MM.1S (cell line): Measurements from ENCODE around the gene PAX9.

Source experiments
- DNase-seq: peaks from one replicate; pipeline ENCODE4 v3.0.0-alpha.2; 2015
- H2AFZ ChIP-seq: fragments of 300-600 bp; sonication (generic); 2 replicates; pipeline ENCODE4 v1.6.0; 2016; ENCODE audit warnings: antibody characterized with exemption, low read length
- H3F3A ChIP-seq: fragments of 300-600 bp; sonication (generic); 2 replicates; pipeline ENCODE4 v1.6.1; 2016; ENCODE audit warnings: mild to moderate bottlenecking, antibody characterized with exemption, low read length, moderate library complexity, mixed read lengths; ENCODE audit not compliant: insufficient read depth
- H3K27ac ChIP-seq: fragments of 300-600 bp; sonication (generic); 2 replicates; pipeline ENCODE4 v1.5.1; 2016; ENCODE audit warnings: mild to moderate bottlenecking, low read length
- H3K27me3 ChIP-seq: fragments of 300-600 bp; sonication (generic); replicated peaks from 2 replicates; pipeline ENCODE4 v1.6.0; 2016; ENCODE audit warnings: low read length; ENCODE audit not compliant: insufficient read depth
- H3K36me3 ChIP-seq: fragments of 300-600 bp; sonication (generic); replicated peaks from 2 replicates; pipeline ENCODE4 v1.6.1; 2016; ENCODE audit warnings: mild to moderate bottlenecking, low read length, mixed read lengths; ENCODE audit not compliant: insufficient read depth
- H3K4me1 ChIP-seq: fragments of 300-600 bp; sonication (generic); 2 replicates; pipeline ENCODE4 v1.6.1; 2016; ENCODE audit warnings: low read length, mixed read lengths
- H3K4me2 ChIP-seq: fragments of 300-600 bp; sonication (generic); 2 replicates; pipeline ENCODE4 v1.6.0; 2016; ENCODE audit warnings: low read depth, low read length
- H3K4me3 ChIP-seq: fragments of 300-600 bp; sonication (generic); 2 replicates; pipeline ENCODE4 v1.5.1; 2016; ENCODE audit warnings: low read length, mixed read lengths
- H3K79me2 ChIP-seq: fragments of 300-600 bp; sonication (generic); 2 replicates; pipeline ENCODE4 v1.6.1; 2016; ENCODE audit warnings: mixed run types, low read length, mixed read lengths
- H3K9ac ChIP-seq: fragments of 300-600 bp; sonication (generic); 2 replicates; pipeline ENCODE4 v1.6.1; 2016; ENCODE audit warnings: low read length, mixed read lengths
- H3K9me2 ChIP-seq: fragments of 300-600 bp; sonication (generic); replicated peaks from 2 replicates; pipeline ENCODE4 v1.6.1; 2016; ENCODE audit warnings: mild to moderate bottlenecking, low read length, mixed read lengths; ENCODE audit not compliant: insufficient read depth
- H3K9me3 ChIP-seq: fragments of 300-600 bp; sonication (generic); replicated peaks from 2 replicates; pipeline ENCODE4 v1.6.1; 2016; ENCODE audit warnings: mild to moderate bottlenecking, low read length, mixed read lengths; ENCODE audit not compliant: insufficient read depth
- H4K20me1 ChIP-seq: fragments of 300-600 bp; sonication (generic); 2 replicates; pipeline ENCODE4 v1.6.1; 2016; ENCODE audit warnings: mild to moderate bottlenecking, low read length, moderate library complexity, mixed read lengths; ENCODE audit not compliant: insufficient read depth
- CTCF ChIP-seq: fragments of 300-600 bp; sonication (generic); IDR thresholded peaks from 2 replicates; pipeline ENCODE4 v1.5.1; 2016; ENCODE audit warnings: antibody characterized with exemption, low read length, mixed read lengths
- EZH2 ChIP-seq: fragments of 300-600 bp; sonication (generic); optimal IDR thresholded peaks from 2 replicates; pipeline ENCODE3; 2017; ENCODE audit warnings: low read depth, mild to moderate bottlenecking, antibody characterized with exemption, low read length, mixed read lengths
- EZH2phosphoT487 ChIP-seq: fragments of 300-600 bp; sonication (generic); IDR thresholded peaks from 2 replicates; pipeline ENCODE4 v1.6.1; 2018; ENCODE audit warnings: antibody characterized with exemption, low read length

The PAX9 gene

GRCh38 chr14:36671149-36671548 is 9.5 kb downstream of the PAX9 start:
- Histone ChIP-seq H4K20me1 (no peaks in the 10 kb centered on the region), H3K9me2 (no peaks in the 10 kb centered on the region), H3F3A (no peaks in the 10 kb centered on the region), H3K4me3 (no peak overlapping the region), H3K4me1 (no peaks in the 10 kb centered on the region), H3K27ac (no peak overlapping the region), H3K36me3 (no peaks in the 10 kb centered on the region), H3K9ac (no peak overlapping the region), H3K79me2 (no peaks in the 10 kb centered on the region), H3K4me2 (no peak overlapping the region), H3K9me3 (no peaks in the 10 kb centered on the region), H3K27me3 (no peaks in the 10 kb centered on the region), H2AFZ (no peak overlapping the region)
- no peak for DNase-seq
- TF ChIP-seq EZH2: no peak
- no peak for TF ChIP-seq EZH2phosphoT487
- no peak for TF ChIP-seq CTCF

GRCh38 chr14:36672095-36672494 is 10.4 kb downstream of the PAX9 start:
- Histone ChIP-seq H3K9ac (no peak overlapping the region), H3K4me3 (no peak overlapping the region), H3K4me1 (no peaks in the 10 kb centered on the region), H3K79me2 (no peaks in the 10 kb centered on the region), H3K27ac (no peak overlapping the region), H3K36me3 (no peaks in the 10 kb centered on the region), H2AFZ (no peak overlapping the region), H3K27me3 (no peaks in the 10 kb centered on the region), H3F3A (no peaks in the 10 kb centered on the region), H3K4me2 (no peak overlapping the region), H3K9me2 (no peaks in the 10 kb centered on the region), H3K9me3 (no peaks in the 10 kb centered on the region), H4K20me1 (no peaks in the 10 kb centered on the region)
- no peak for TF ChIP-seq EZH2
- DNase-seq: no peak

GRCh38 chr14:36674659-36675058 is 13.0 kb downstream of the PAX9 start:
- no peaks in the 10 kb centered on the region for H3K36me3 ChIP-seq
- TF ChIP-seq CTCF (no peak), EZH2phosphoT487 (no peak), EZH2 (no peak)
- no peak overlapping the region for H3K27ac ChIP-seq
- no peaks in the 10 kb centered on the region for H3K27me3 ChIP-seq
- no peaks in the 10 kb centered on the region for H3K4me1 ChIP-seq
- no peaks in the 10 kb centered on the region for H3F3A ChIP-seq
- no peaks in the 10 kb centered on the region for H3K79me2 ChIP-seq
- no peaks in the 10 kb centered on the region for H3K9me3 ChIP-seq
- H4K20me1 ChIP-seq: no peaks in the 10 kb centered on the region
- no peaks in the 10 kb centered on the region for H3K9me2 ChIP-seq
- H3K9ac ChIP-seq: no peak overlapping the region
- no peak for DNase-seq
- H3K4me3 ChIP-seq: no peak overlapping the region
- no peak overlapping the region for H2AFZ ChIP-seq
- no peak overlapping the region for H3K4me2 ChIP-seq

GRCh38 chr14:36675581-36675980 is 13.9 kb downstream of the PAX9 start:
- Histone ChIP-seq H3K4me2 (peak overlapping the region; percentile 39), H3K9ac (no peak overlapping the region), H3K27me3 (no peaks in the 10 kb centered on the region), H2AFZ (peak overlapping the region; percentile 42; the same call in 1 of the 2 replicates), H3K27ac (no peak overlapping the region), H3K4me3 (no peak overlapping the region; the same call in 1 of the 2 replicates), H3K4me1 (no peaks in the 10 kb centered on the region), H3K79me2 (no peaks in the 10 kb centered on the region), H3K9me3 (no peaks in the 10 kb centered on the region), H3K9me2 (no peaks in the 10 kb centered on the region), H3F3A (no peaks in the 10 kb centered on the region), H4K20me1 (no peaks in the 10 kb centered on the region), H3K36me3 (no peaks in the 10 kb centered on the region)
- TF ChIP-seq CTCF (no peak), EZH2phosphoT487 (no peak), EZH2 (no peak)
- DNase-seq: peak; percentile 39
